Measurements from ENCODE around the gene LCN15.
"Not testable (repeated sequence)": the region's sequence is repeated elsewhere in the genome, so short reads cannot be mapped to it uniquely, and the experiment has no call there.

The LCN15 gene

DNA sequence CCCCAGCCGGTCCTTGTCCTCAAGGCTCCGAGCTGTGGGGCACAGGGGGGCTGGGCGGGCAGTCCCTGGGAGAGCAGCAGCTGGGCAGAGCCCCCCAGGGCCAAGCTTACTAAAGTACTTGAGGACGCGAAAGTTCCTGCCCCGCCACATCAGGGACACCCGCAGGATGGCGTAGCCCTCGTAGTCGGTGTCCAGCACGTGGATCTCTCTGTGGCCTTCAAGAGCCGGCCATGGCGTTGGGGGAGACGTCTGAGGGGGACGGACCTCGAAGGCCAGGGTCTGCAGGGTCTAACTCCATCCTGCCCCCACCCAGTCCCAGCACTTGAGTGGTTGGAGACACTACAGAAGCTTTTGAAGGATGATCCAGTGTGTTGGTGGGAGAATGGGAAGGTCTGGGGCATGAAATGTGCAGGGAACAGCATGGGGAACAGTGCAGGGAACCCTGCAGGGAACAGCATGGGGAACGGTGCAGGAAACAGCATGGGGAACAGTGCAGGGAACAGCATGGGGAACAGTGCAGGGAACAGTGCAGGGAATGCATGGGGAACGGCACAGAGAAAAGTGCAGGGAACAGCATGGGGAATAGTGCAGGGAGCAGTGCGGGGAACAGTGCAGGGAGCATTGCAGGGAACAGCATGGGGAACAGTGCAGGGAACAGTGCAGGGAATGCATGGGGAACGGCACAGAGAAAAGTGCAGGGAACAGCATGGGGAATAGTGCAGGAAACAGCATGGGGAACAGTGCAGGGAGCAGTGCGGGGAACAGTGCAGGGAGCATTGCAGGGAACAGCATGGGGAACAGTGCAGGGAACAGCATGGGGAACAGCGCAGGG, 8.8 kb downstream of the LCN15 start:
- DNase-seq (ENCODE audit: low spot score) = not testable (repeated sequence)

DNA sequence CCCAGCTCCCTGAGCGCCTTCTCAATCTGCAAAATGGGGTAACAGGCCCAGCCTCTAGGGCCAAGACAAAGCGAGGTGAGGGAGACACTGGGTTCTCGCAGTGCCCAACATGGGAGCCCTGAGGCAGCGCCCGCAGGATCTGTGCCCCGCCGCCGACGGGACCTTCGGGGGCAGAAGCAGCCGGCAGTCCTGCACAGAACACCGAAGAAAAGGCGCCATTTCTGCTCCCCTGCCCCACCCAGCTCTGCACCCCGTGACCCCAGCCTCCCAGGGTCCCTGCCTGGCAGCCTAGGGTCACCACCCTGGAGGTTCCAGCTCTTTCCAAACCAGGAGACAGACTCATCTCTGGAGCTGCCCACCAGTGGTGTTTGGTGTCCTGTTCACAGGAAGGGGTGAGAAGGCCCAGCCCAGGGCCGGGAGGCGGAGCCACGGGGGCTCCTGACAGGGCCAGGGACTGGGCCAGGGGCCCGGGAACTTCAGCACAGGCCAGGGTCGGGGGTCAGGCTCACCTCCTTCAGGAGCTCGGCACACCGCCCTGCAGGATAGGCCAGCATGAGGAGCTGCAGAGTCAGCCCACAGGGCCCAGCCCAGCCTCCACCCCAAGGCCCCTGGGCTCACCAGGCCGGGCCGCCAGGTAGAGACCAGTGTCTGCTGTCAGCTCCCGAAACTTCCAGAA, 9.6 kb downstream of the LCN15 start:
- no peak for DNase-seq (ENCODE audit: low spot score)

DNA sequence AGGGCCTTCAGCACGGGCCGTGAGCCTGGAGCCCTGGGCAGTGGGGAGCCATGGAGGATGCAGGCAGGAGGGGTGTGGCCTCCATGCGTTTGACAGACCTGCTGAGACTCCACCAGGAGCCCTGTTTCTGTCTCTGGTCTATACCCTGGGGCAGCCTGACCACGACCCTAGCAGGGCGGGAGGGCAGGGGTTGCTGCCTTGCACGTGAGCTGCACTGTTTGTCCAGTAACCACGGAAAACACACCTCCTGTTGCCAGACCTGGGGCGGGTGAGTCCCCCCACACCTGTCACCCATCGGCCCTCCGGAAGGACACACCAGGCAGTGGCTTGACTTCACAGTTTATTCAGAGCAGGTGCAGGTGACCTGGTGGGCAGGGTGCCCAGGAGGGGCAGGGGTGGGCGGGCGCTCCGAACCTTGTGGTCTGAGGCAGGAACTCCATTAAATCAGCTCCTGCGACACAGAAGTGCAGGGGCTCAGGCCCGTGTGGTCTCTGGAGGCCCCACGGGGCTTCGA, 10.2 kb downstream of the LCN15 start:
- DNase-seq (ENCODE audit: low spot score) = no peak

DNA sequence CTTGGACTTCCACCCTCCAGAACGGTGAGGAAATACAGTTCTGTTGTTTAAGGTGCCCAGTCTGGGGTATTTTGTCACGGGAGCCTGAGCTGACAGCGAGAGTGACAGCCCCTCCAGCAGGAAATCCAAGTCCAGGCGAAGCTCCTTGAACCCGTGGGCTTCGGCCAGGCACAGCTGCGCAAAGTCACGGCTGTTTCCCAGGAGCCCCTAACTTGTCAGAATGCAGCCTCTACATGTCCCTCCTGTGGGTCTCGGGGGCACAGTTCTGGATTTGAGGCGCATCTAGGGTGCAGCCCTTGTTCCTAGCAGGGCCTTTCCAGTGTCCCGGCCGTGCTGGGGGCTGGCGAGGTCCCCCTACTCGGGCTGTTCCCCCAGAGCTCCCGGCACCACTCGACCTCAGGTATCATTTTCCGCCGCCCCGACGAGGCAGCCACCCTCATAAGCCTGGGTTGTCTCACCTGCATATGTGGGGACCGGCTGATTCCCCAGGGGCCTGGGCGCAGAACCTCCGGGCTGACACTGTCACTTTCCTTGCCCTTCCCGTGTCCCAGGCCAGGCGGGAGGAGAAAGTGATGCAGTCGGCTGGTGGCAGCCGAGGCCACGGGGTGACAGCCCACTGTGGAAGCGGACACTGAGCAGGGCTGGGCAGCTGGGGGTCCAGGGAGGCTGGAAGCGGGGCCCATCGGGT, 10.8 kb downstream of the LCN15 start:
- no peak for DNase-seq (ENCODE audit: low spot score)

DNA sequence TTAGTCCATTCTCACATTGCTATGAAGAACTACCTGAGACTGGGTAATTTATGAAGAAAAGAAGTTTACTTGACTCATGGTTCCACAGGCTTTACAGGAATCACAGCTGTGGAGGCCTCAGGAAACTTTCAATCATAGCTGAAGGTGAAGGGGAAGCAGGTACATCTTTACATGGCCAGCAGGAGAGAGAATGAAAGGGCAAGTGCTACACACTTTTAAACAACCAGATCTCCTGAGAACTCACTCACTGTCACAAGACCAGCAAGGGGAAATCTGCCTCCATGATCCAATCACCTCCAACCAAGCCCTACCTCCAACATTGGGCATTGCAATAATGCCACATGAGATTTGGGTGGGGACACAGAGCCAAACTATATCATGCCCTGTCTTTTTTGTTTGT, 12.5 kb downstream of the LCN15 start:
- no peak for DNase-seq (ENCODE audit: low spot score)

DNA sequence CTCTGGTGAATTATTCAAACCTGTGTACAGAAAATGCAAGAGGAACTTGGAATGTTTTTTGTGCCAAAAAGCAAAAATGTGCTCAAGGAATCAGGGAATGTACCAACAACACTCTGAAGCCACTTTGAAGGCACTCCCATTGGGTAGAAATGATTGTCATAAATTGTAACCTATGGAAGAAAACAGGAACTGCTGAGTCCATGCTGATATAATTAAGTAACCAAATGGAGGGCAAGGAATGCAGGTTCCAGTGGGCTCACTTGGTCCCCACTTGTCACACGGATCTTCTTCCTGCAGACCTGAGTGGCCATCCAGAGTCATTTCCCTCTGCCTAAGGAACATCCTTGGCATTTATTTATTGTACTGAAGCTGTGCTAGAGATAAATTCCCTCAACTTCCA, 13.1 kb downstream of the LCN15 start:
- no peak for DNase-seq (ENCODE audit: low spot score)

DNA sequence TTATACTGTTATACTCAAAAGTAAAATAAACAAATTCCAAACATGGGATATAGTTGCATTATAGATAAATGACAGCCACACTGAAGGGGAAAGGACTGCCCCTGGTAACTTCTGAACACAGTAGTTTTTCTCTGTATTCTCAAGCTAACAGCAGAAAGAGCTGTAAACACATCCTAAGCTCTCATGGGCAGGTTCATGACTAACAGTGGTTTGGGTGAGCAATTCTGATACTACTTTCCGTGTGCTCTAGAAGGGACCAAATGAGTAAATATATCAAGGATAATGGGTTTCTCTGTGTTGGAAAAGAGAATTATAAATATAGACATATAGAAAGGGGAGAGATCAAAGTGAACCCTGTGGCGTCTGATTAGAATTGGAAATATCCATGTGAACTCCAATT, 13.8 kb downstream of the LCN15 start:
- no peak for DNase-seq (ENCODE audit: low spot score)

DNA sequence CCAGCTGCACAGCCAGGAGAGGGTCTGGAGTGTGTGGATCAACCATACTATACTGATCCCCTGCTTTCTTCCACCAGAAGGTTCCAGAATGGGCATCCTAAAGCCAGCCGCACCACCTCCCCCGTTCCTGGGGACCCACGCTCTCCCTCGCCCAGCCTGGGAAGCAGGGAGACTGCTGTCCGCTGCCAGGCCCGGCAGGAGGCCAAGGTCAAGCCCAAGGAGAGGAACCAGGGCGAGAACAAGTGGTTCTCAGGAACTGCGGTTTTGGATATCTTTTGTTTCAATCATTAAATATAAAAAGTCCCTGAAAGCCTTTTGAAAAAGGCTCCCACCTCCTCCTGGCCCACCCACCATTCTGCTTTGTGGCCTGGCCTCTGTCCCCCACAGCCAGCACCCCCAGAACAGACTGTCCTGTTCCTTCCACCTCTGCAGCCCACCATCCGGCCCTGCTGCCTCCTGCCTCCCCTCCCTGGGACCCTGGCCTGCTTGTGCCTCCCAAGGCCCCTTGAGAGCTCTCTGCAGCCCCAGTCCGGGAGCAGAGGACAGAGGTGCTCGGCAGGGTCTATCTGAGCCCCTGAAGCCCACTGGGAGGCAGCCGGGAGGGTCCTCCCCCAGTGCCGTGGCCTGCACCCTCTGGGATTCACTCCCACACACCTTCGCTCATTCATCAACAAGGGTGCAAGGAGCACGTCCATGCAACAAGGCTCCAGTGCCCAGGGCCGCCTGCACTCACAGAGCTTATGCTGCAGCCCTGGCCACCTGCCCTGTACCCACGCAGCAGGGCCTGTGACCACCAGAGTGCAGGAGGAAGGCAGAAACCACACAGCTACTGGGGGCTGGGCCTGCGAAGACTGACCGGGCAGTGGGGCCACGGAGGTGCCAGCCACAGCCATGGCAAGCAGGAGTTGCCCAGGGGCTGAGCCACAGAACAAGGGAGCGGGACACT, 15.4 kb downstream of the LCN15 start:
- no peak for DNase-seq (ENCODE audit: low spot score)

DNA sequence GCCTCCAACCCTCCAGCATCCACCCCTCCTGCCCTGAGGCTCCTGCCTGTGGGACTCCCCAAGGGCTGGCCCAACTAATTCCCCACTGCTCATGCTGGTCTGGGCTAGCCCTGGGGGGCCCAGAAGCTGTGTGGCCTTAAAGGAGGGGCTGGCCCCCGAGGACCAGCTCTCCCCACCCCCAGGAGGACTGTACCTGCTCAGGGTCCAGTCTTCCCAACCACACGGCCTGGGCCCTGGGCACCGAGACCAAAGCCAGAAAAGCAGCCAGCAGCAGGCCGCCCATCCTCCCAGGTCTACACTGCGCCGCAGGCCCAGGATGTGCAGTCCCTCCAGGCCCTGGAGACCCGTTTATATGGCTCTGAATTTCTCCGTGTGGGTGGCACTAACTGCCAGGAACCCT, 16.1 kb downstream of the LCN15 start, which contains the start of gene LCN6:
Gene LCN6, minus strand, starts transcription at position 325 of the 400 bp plus-strand sequence. Its CDS starts 42 bp downstream, at position 283.
- DNase-seq (ENCODE audit: low spot score) = no peak

DNA sequence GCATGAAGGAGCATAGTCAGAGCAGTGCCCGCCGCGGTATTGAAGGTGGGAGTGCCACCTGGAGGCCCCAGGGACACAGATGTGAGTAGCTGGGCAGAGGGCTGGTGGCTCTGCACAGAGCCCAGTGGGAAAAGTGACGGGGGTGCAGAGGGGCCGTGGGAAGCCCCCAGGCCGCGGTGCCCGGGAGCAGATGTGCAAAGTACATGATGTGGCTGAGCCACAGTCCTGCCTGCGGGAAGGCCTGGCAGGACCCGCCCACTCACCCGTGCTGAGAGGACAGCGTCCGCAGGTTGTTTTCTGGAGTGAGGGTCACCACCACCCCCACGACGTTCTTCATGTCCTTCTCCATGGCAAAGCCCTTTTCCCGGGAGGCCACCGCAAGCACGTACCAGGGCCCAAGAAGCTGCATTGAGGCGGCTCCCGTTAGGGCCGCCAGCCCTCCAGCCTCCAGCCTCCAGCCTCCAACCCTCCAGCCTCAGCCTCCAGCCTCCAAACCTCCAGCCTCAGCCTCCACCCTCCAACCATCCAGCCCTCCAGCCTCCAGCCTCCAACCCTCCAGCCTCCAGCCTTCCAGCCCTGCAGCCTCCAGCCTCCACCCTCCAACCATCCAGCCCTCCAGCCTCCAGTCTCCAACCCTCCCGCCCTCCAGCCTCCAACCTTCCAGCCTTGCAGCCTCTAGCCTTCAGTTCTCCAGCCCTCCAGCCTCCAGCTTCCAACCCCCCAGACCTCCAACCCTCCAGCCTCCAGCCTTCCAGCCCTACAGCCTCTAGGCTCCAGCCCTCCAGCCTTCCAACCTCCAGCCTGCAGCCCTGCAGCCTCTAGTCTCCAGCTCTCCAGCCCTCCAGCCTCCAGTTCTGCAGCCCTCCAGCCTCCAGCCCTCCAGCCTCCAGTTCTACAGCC, 16.9 kb downstream of the LCN15 start:
- DNase-seq (ENCODE audit: low spot score) = no peak

DNA sequence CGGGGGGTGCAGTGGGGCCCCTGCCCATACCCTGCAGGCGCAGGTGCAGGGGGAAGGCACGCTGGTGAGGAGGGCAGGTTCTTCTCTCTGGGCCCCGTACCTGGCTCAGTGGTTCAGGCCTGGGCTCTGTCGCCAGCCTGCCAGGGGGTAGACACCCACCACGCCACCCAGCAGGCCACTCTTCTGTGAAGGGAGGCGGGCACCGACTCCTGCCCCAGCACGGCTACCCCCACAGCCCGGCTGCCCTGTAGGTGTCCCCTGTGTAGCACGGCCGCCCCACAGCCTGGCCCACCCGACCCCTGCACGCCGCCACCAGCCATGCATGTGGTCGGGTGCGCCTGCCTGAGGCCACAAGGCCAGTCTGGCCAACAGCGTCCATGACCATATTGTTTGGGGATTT, 17.7 kb downstream of the LCN15 start:
- DNase-seq (ENCODE audit: low spot score) = no peak

DNA sequence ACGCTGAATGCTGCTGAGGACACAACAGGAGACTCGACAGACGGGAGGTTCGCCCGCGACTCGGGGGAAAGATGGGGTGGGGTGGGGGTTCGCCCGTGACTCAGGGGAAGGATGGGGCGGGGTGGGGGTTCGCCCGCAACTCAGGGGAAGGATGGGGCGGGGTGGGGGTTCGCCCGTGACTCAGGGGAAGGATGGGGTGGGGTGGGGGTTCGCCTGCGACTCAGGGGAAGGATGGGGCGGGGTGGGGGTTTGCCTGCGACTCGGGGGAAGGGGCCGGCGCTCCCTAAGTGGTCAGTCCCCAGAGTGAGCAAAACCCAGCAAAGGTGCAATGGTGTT, 18.2 kb downstream of the LCN15 start:
- no peak for DNase-seq (ENCODE audit: low spot score)

DNA sequence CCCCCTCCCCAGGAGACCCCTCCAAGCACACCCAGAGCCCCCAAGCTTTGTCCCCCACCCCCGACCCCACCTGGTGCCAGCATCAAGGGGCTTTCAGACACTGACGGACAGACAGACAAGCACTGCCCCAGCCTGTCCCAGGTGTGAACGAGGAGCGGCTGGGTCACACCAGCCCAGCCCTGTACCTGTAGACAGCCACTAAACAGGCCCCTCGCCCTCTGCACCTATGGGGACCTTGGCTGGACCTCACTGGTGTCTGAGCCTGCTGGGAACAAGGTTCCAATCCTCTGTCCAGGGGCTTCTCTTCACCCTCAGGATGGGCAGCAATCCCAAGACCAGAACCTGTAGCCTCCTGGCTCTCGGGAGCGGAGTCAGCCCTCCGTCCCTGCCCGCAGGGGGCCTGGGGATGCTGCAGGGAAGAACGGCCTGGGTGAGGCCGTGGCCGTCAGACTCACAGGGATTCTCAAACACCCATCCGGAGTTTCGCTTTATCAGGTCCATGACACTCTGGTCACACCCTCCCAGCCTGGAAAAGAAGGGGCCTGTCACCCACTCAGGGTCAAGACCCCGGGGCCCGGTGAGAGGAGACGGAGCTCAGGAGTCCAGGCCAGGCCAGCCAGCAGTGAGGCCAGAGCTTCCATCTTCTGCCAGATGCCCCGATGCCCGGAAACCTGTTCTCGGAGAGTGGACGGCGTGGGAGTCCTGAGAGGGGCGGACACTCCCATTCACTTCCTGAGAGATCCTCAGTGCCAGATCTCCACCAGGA, 18.7 kb downstream of the LCN15 start:
- DNase-seq (ENCODE audit: low spot score) = no peak

DNA sequence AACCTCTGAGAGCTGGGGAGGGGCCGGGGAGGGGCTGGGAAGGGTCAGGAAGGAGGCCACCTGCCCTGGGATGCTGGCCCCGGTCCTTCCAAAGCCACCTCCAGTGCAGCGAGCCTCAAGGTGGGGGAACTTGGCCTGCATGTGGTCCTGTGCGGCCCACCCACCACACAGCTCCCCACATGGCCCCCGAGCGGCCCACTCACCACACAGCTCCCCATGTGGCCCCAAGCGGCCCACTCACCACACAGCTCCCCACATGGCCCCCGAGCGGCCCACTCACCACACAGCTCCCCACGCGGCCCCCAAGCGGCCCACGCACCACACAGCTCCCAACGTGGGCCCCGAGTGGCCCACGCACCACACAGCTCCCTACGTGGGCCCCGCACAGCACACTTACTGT, 19.5 kb downstream of the LCN15 start:
- DNase-seq (ENCODE audit: low spot score) = no peak

DNA sequence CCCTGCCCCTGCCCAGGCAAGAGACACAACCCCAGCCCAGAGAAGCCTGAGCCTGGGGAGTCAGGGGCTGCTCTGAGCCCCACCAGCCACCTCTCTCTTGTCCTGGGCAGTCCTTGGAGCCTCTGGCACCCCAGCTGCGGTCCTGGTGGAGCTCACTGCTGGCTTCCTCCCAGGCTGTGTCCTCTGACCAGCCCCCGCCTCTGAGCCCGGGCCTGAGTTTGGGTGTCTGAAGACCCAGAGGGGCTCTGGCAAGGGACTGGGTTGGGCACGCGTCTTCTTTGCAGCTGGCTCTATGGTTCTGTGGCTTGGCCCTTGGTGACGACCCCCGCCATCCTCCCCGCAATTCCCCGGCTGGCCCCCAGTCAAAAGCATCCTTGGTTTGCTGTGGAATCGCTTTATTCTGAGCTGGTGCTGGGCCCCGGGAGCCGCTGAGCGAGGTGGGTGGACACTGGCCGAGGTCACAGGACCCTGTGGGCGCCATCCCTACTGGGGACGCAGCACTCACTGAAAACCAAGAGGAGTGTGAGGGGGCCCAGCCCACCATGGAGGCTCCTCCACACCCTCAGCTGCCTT, 20.6 kb downstream of the LCN15 start:
- DNase-seq (ENCODE audit: low spot score) = no peak

DNA sequence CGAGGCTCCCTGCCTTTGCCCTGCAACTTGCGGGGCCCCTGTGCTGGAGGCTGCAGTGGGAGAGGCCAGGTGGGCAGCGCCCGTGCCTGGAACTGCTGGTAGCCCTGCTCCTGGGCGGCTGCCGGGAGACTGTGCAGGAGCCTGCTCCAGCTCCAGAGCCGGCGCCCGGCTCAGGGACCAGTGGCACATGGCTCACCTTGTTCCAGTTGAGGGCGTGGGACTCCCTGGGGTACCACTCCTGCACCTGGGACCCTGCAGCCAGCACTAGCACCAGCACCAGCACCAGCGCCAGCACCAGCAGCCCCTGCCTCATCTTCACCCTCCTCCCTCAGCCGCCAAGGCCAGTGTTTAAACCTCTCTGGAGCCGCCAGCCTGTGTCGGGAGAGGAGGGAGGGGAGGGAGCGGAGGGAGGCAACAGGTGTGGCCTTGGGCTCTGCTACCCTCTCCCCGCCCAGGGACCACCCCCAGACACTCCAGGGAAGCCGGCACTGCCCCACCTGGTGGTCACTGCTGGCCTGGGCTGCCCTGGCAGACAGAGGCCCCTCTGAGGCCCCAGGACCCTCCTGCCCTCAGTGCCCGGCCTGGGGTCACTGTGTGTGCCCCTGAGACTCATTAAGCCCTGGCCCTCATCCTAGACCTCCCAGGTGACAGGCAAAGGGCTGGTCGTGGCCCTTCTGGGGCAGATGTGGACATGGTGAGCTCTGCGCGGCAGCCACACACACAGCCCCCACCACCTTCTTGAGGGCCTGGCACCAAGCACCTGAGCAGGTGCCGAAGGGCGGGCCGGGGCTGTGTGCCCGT, 21.5 kb downstream of the LCN15 start, which contains the start of gene LCN10:
Gene LCN10, minus strand, starts transcription at position 350 of the 801 bp plus-strand sequence. Its CDS starts 37 bp downstream, at position 313.
- no peak for DNase-seq (ENCODE audit: low spot score)

DNA sequence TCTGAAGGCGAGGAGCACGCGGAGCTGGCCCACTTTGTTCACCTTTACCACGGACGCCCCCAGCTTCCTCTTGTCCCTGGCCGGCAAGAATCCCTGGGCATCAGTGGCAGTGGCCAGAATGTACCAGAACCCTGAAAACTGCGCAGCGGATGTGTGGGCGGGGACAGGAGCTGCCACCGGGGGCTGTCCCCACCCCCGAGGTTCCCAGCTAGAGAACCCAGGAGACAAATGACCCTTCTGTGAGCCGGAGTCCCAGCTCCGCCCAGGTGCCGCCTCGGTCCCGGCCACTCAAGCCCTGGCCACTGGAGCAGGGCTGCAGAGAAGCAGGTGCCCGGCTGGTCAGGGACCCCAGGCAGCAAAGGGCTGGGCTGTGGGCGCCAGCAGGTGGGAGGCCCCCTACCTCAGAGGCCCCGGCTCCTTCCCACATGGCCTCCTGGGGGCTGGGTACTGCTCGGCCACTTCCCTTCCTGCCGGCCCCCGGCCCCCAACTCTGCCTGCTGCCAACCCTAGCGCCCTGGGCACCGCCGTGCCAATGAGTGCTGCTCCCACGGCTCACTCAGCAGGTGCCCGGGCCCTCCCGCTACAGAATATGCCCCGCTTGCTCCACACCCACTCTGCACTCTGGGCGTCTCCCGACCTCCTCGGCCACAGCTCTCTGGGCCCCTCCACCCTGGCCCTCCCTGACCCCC, 22.3 kb downstream of the LCN15 start:
- DNase-seq (ENCODE audit: low spot score) = no peak
